ENCODE data around the gene ERBB4.

DNA sequence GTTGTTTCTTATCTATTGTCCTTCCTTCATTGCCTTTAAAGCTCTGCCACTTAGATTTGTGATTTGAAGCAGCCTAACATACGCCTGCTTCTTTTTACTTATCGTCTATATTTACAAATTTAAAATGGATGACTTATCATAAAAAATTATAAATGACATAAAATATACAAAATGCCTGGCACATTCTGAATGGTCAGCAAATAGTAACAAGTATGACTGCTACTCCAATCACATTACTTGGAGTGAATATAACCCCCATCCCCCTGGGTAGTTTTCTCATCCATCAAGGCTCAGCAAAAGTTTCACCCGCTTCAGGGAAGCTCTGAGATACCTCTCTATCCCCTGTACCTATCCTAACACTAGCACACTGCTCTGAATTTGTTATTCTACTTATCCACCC, 708.9 kb downstream of the ERBB4 start:
- no peak for TF ChIP-seq POLR2AphosphoS5 (IDR thresholded peaks at IDR 0.05; ENCODE audit: low read depth, low read length)
- no peak for TF ChIP-seq EP300 (IDR thresholded peaks at IDR 0.05; ENCODE audit: borderline replicate concordance in 1 of 2, low read depth in 2 of 2, low read length in 2 of 2)
- no peak for TF ChIP-seq TCF12 (IDR thresholded peaks at IDR 0.05; ENCODE audit: low read depth, low read length)
- TF ChIP-seq RXRA (IDR thresholded peaks at IDR 0.05; ENCODE audit: insufficient read depth, low read depth, low read length): no peak
- no peak for TF ChIP-seq ZNF274 (IDR thresholded peaks at IDR 0.05; ENCODE audit: borderline replicate concordance, extremely low read depth, low read length)
- no peak for TF ChIP-seq CHD1 (IDR thresholded peaks at IDR 0.05; ENCODE audit: low read depth, low read length)
- no peak for TF ChIP-seq CTCF (IDR thresholded peaks at IDR 0.05; ENCODE audit: control extremely low read depth in 1 of 3, insufficient read depth in 1 of 3, low read depth in 1 of 3, low read length in 3 of 3)
- no peak for TF ChIP-seq CTBP2 (IDR thresholded peaks at IDR 0.05; ENCODE audit: borderline replicate concordance, insufficient read depth, insufficient read length, low read length)
- TF ChIP-seq EZH2 (IDR thresholded peaks at IDR 0.05; ENCODE audit: low read depth, low read length, severe bottlenecking): no peak
